Stimulated activated CD8-positive, alpha-beta memory T cell treated with anti-CD3 and anti-CD28 coated beads, Interleukin-4, amount 100 ng/mL, for 24 hours (primary cell): ENCODE results near the gene LRRC8A.
A peak's percentile ranks its signal among the peaks of the same experiment; 100 is the strongest.
"Not testable (repeated sequence)": the region's sequence is repeated elsewhere in the genome, so short reads cannot be mapped to it uniquely, and the experiment has no call there.

Source experiments
- DNase-seq: peaks from one replicate; pipeline ENCODE4 v3.0.0-alpha.2; 2020; ENCODE audit warnings: low read depth

The LRRC8A gene

DNA sequence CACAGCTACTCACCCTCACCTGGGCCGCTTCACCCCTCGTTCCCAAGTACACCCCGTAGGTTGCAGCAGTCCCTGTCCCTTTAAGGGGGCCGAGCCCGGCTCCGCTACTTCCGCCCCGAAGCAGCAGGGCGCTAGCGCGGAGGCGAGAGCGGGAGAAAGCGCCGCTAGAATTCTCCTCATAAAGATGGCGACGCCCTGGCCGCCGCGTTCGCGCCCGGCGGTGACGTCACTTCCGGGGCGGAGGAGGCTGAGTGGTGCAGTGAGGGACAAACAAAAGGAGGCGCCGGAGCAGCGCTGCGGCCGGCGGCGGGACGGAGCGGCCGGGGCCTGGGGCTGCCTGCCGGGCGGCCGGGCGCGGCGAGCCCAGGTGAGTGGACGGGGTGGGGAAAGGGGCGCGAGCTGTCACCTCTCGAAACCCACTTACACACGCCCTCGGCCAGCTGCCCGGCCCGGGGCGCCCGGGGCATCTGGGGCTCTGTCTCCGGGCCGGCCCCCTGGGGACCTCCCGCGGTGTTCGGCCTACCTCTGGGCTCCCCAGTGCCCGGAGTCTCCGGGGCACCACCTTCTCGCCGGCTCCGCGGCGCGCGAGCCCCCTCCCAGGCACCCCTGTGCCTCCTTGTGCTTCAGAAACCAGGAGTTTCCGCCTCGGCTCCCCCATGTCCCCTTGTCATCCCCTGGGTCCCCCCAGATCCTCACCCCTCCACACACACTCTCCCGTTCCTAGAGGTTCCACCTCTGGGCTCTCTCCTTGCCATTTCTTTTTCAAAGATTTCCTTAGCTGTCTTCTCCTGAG lies at the start of gene LRRC8A, which contains the start of gene KYAT1:
Gene LRRC8A, plus strand, starts transcription at position 250 of the 793 bp plus-strand sequence. CDS start 25,032 bp downstream, outside the sequence.
Gene KYAT1, minus strand, starts transcription at position 67 of the 793 bp plus-strand sequence. CDS start 36,545 bp downstream, outside the sequence.
- peak; percentile 99 for DNase-seq

DNA sequence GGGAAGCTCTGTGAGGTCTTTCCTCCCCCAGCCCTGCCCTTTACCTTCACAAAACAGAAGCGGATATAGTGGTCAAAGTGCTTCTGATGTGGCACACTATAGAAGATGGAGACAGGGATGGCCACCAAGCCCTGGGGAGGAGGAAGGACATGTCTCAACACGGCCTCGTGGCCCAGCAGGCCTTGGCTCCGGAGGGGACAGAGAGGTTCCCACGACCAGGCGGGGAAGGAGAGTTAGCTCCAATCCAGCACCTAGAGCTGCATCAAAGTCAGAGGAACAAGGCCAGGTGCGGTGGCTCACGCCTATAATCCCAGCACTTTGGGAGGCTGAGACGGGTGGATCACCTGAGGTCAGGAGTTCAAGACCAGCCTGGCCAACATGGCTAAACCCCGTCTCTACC lies 48.2 kb upstream of the LRRC8A start:
- DNase-seq = no peak

DNA sequence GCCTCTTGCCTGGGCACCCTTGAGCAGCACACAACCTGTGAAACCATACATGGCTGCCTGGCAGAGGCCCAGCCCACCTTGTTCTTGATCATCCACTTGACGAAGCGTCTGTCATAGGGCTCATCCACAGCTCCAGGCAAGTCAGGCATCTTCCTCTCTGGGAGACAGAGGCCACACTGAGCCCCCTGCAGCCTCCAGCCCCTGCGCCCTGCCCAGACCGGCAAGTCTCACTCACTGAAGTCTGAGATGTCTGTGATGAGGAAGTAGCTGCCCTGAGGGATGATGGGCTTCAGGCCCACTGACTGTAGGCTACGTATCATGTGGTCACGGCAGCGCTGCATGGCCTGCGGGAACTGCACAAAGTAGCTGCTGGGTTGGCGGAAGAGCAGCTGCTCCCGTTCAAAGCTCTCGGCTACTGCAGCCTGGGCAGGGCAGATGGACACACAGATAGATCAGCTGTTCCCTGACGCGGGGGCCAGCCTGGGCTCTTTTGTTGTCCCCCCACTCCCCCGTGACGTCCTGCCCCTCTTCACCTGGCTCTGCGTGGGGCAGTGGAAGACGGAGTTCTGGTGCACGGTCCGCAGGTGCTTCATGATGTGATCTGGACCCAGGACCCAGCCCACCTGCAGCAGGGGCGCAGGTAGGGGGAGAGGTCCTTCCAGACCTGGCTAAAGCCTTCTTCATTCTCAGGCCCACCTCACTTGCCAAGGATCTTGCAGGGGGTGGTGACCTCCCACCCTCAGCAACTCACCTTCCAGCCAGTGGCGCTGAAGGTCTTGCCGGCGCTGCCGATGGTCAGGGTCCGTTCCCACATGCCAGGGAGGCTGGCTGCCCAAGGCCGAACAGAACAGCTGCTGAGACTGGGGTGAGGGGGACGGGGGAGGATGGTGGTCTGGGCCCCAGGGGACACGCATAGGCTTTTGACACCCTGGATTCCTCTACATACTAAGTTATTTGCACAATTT lies 46.4 kb upstream of the LRRC8A start:
- no peak for DNase-seq

DNA sequence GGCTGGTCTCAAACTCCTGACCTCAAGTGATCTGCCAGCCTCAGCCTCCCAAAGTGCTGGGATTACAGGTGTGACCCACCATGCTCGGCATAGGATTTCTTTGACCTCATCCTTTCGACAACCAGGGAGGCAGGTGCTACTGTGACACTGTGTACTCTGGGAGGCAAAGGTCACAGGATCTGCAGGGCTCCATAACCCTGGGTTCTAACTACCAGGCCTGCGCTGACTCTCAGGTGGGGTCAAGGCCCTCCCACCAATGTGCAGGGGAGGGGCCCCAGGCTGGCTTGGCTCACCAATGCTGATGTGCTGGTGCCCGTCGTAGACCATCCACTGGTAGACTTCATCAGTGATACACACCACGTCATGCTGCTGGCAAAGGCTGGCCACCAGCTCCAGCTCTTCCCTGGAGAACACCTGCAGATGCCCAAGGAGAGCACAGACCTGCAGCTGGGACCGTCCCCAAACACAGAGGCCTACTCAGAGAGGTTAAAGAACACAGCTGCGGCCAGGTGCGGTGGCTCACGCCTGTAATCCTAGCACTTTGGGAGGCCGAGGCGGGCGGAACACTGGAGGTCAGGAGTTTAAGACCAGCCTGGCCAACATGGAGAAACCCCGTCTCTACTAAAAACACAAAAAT lies 45.3 kb upstream of the LRRC8A start:
- no peak for DNase-seq

DNA sequence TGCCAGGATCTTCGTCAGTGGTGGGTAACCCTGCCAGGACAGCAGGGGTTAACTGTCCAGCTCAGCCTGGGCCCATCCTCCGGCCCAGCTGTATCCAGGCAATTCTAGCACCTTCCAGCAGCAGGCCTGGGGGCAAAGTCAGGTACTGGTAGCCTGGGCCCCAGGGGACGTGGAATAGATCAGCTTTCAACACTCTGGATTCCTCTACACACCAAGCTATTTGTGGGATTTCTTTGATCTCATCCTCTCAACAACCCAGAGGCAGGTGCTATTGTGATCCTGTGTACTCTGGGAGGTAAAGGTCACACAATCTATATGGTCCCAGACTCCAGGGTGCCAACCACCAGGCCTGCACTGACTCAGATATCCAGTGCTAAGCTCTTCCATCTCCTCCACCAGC lies 43.6 kb upstream of the LRRC8A start:
- DNase-seq = no peak

DNA sequence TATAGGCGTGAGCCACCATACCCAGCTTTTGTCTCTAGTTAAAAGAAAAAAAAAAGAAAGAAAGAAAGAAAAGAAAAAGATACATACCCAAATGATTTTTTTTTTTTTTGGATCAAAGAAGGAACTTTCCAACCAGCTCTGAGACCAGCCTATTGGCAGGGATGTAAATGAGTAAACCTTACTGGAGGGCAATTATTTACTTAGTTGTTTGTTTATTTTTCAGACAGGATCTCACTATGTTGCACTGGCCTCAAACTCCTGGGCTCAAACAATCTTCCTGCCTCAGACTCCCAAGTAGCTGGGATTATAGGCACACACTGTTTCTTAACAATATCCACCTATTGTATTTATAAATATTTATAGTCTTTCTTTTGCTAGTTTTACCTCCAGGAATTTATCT lies 41.4 kb upstream of the LRRC8A start:
- DNase-seq = no peak

DNA sequence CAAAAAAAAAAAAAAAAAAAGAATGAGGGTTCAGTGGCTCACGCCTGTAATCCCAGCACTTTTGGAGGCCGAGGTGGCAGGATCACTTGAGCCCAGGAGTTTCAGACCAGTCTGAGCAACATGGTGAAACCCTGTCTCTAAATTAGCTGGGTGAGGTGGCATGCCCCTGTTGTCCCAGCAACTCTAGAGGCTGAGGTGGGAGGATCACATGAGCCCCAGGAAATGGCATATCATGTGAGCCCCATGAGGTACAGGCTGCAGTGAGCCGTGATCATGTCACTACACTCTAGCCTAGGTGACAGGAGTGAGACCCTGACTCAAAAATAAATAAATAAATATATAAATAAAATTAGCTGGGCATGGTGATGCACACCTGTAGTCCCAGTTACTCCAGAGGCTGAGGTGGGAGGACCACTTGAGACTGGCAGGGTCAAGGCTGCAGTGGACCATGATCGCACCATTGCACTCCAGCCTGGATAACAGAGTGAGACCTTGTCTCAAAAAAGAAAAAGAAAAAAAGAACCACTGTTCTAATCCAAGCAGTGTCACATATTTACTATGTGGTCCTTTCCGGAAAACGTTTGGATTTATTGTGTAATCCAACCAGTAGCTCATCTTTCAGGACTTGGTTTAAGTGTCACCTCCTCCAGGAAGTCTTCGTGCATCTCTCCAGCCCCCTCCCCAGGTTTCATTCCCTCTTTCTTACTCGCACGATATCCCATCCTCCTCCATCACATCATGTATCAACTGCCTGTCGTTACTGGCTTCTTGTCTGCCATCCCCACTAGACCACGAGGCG lies 40.0 kb upstream of the LRRC8A start:
- DNase-seq = no peak

DNA sequence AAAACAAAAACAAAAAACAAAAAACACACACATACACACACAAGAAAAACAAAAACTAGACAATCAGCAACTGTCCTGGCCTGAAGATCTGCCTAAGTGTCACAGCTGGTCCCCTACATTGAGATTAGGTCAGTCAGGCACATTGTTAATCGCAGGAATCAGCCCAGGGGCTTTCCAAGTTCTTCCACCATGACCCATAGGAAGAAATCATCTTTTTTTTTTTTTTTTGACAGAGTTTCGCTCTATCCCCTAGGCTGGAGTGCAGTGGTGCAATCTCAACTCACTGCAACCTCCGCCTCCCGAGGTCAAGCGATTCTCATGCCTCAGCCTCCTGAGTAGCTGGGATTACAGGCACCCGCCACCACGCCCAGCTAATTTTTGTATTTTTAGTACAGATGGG lies 38.8 kb upstream of the LRRC8A start:
- not testable (repeated sequence) for DNase-seq

DNA sequence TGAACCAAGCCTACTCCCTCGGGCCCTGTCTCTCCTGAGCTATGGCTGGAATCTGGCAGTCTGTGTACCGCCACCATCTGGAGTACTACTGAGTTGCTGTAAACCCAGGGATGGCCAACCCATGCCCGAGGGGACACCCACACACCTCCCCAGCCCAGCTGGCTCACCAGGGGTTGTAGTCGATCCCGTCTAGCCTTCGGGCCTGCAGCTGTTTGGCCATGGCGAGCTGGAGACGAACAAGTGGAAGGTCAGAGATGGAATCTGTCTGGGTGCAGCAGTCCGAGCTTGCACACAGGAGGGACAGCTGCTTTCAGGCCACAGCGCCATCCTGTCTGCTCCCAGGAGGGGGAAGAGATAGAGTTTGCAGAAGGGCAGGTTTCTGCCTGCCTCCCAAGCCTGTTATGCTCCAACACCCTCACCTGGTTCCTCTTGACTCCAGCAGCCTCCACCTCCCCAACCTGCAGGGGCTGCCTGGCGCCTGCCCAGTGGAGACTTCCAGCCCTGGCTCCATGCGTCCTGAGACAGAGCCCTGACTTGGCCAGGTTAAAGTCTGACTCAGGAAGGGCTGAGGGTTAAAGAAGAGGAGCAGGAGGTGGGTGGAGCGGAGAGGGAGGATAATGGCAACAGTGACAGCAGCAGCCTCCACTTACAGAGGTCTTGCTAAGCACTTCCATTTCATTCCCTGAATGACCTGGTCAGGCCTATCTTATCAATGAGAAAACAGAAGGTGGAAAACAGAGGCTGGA lies 36.6 kb upstream of the LRRC8A start:
- DNase-seq = no peak

DNA sequence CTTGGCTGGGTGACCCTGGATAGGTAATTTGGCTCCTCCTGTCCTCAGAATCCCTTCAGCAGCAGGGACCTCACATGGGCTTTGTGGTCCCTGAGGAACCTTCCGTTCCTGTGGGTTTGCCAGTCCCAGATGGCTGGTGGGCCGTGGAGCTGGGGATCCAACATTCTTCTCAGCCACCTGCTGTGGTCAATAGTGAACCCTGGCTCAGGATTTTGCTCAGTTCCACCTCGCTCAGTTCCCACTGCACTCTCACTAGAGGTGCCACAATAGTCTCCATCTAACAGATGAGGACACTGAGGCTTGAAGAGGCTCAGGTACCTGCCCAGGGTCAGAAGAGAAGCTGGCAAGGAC lies 35.3 kb upstream of the LRRC8A start:
- no peak for DNase-seq

DNA sequence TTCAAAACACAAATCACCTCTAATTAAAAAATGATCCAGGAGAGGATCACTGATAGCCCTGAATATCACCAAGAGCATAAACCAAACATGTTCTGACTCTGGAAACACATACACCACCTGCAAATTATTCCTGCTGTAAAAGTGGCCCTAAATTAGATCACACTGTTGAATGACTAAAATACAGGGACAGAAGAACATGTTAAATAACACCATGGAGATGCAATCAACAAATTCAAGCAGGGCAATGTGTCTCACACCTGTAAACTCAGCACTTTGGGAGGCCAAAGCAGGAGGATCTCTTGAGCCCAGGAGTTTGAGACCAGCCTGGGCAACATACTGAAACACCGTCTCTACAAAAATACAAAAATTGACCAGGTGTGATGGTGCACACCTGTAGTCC lies 34.1 kb upstream of the LRRC8A start:
- DNase-seq = no peak

DNA sequence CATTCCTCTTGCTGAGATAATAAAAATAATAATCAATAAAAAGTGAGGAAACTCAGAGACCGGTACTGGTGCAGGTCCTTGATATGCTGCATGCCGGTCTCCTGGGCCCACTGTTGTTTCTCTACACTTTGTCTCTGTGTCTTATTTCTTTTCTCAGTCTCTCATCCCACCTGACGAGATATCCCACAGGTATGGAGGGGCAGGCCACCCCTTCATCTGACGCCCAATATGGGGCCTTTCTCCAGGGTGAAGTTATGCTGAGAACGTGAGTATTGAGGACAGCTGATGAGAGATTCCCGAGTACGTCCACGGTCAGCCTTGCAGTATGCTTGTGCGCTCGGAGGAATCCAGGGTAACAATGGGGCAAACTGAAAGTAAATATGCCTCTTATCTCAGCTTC lies 30.9 kb upstream of the LRRC8A start:
- not testable (repeated sequence) for DNase-seq

DNA sequence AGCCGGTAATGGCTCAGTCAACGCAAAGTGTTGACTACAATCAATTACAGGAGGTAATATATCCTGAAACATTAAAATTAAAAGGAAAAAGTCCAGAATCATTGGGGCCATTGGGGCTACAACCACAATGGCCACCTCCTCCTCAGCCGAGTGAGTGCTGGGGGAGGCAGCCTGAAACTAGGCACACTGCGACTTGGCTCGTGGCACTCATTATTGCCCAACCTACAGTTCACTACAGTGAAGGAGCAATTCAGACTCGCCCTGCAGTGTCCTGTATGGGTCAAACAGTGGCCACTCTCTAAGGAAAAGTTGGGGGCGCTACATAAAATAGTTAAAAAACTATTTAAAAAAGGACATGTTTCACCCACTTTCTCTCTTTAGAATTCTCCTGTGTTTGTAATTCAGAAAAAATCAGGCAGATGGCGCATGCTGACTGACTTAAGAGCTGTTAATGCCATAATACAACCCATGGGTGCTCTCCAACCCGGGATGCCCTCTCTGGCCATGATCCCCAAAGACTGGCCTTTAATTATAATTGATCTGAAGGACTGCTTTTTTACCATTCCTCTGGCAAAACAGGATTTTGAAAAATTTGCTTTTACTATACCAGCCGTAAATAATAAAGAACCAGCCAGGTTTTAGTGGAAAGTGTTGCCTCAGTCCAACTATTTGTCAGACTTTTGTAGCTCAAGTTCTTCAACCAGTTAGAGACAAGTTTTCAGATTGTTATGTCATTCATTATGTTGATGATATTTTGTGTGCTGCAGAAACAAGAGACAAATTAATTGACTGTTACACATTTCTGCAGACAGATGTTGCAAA lies 29.9 kb upstream of the LRRC8A start:
- DNase-seq = not testable (repeated sequence)

DNA sequence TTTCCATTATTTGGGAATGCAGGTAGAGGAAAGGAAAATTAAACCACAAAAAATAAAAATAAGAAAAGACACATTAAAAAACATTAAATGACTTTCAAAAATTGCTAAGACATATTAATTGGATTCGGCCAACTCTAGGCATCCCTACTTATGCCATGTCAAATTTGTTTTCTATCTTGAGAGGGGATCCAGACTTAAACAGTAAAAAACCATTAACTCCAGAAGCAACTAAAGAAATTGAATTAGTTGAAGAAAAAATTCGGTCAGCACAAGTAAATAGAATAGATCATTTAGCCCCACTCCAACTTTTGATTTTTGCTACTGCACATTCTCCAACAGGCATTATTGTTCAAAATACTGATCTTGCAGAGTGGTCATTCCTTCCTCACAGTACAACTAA lies 29.3 kb upstream of the LRRC8A start:
- not testable (repeated sequence) for DNase-seq

DNA sequence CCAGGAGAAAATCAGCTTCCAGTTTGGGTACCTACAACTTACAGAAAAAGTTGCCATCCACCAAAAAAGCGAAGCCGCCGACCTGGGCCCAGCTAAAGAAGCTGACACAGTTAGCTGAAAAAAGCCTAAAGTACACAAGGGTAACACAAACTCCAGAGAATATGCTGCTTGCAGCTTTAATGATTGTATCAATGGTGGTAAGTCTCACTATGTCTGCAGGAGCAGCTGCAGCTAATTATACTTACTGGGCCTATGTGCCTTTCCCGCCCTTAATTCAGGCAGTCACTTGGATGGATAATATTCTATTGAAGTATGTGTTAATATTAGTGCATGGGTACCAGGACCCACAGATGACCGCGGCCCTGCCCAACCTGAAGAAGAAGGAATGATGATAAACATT lies 27.5 kb upstream of the LRRC8A start:
- not testable (repeated sequence) for DNase-seq

DNA sequence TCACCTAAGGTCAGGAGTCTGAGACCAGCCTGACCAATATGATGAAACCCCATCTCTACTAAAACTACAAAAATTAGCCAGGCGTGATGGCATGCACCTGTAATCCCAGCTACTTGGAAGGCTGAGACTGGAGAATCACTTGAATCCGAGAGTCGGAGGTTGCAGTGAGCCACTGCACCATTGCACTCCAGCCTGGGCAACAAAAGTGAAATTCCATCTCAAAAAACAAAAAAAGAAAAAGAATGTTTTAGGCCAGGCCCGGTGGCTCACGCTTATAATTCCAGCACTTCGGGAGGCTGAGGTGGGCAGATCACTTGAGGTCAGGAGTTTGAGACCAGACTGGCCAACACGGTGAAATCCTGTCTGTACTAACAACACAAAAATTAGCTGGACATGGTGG lies 23.5 kb upstream of the LRRC8A start:
- not testable (repeated sequence) for DNase-seq

DNA sequence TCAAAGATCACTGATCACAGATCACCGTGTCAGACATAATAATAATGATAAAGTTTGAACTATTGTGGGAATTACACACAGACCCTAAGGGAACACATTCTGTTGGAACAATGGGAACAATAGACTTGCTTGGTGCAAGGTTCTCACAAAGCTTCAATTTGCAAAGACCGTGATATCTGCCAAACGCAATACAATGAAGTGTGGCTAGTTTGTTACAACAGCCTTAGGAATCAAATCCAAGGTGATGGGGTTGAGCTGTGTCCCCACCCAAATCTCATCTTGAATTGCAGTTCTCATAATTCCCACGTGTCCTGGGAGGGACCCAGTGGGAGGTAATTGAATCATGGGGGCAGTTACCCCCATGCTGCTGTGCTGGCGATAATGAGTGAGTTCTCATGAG lies 21.0 kb upstream of the LRRC8A start:
- DNase-seq = no peak

DNA sequence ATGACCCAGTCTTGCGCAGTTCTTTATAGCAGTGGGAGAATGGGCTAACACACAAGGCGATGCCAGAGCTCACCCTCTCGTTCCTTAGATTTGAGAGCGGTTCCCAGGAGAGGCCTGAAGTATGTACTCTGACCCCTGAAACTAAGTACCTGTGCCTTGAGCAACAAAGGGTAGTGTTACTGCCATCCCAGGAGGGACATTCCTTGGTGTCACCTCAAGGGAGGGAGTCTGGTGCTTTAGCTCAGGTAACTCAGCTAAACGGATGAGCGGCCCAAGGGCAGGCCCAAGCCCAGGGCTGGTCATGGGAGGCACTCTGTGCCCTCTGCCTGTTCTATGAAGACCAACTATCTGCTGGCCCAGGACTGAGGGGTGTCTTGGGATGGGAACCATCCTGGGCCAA lies 20.4 kb upstream of the LRRC8A start:
- DNase-seq = no peak

DNA sequence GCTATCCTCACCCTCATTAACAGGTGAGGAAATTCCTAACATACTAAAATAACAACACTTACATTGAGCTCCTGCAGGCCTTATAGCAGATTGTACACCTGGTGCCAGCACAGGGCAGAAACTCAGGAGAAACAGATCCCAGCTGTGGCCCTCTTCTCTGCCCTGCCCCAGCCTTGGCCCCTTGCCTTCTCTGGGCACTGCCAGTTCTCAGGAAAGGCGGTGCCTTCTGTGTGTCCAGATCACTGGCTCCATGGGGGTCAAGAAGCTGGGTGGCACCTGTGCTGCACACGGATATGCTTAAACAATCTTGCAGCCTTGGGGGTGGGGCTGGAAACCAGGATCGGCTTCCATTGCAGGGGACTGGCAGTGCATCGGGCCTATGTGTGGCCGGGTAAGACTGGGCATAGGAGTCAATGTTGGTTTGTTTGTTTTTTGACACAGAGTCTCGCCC lies 19.5 kb upstream of the LRRC8A start:
- DNase-seq = no peak

DNA sequence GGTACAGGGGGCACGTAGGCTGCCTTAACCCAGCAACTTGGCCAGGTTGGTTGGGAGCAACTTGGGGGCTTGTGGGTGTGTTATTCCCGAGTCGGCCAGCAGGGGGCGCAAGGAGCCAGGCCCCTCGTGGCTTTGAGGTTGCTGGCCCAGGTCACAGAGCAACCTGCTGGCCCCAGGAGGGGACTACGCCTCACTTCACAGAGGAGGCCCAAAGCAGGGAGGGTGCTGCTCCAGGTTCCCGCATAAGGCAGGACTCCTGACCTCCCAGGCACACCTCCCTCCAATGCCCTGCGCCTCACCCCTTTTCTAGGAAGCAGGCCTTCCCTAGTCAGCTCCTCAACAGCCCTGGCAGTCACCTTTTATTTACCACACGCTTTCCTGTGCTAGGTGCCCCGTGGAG lies 18.3 kb upstream of the LRRC8A start:
- DNase-seq = peak; percentile 75
